Adrenal gland (tissue), 12 donors: ENCODE data around the gene TCF19. TPM values are rescaled to one million over a fixed set of nuclear protein-coding genes. Genes with fewer than 3 reads are reported as not detected.

Source experiments
- DNase-seq, 7 donors: peaks; one replicate each; pipeline ENCODE4 v3.0.0-alpha.2; 2019 to 2020
- H3K27ac ChIP-seq, 5 donors: fragments of 200-600 bp; sonication (generic) in 4 of 5; 1 replicate in 3 of 5; 2 replicates in 2 of 5; pipeline versions ENCODE4 v1.5.1 to v1.8.0; 2016 to 2020; ENCODE audit warnings: mild to moderate bottlenecking in 1 of 5
- H3K27me3 ChIP-seq: fragments of 200-600 bp; 2 replicates; pipeline ENCODE4 v1.8.0; 2021
- H3K36me3 ChIP-seq, 2 donors: fragments of 200-600 bp; replicated peaks in 1 of 2; 1 replicate in 1 of 2; 2 replicates in 1 of 2; pipeline versions ENCODE4 v1.5.1 to v1.8.0; 2018 to 2022
- H3K4me1 ChIP-seq, 2 donors: fragments of 200-600 bp; replicated peaks in 1 of 2; 1 replicate in 1 of 2; 2 replicates in 1 of 2; pipeline versions ENCODE4 v1.5.1 to v1.8.0; 2018 to 2021
- H3K4me3 ChIP-seq, 4 donors: fragments of 200-600 bp; sonication (generic) in 3 of 4; one replicate each; pipeline ENCODE4 v1.5.1; 2016 to 2018
- H3K9me3 ChIP-seq, 3 donors: fragments of 200-600 bp; sonication (generic) in 1 of 3; replicated peaks in 1 of 3; 1 replicate in 2 of 3; 2 replicates in 1 of 3; pipeline versions ENCODE4 v1.5.1 to v1.8.0; 2016 to 2021
- CTCF ChIP-seq, 6 experiments: fragments of 450-650 bp in 4 of 6; fragments of 200-600 bp in 2 of 6; sonication (generic) in 1 of 6; IDR thresholded peaks; 1 replicate in 5 of 6; 2 replicates in 1 of 6; pipeline versions ENCODE4 v1.5.1 to v1.8.0; 2016 to 2021; ENCODE audit warnings: antibody characterized with exemption in 6 of 6, mild to moderate bottlenecking in 2 of 6, moderate library complexity in 1 of 6
- POLR2A ChIP-seq, 2 donors: fragments of 450-650 bp; IDR thresholded peaks; one replicate each; pipeline ENCODE4 v1.6.1; 2017; ENCODE audit warnings: antibody characterized with exemption in 2 of 2, mild to moderate bottlenecking in 2 of 2, moderate library complexity in 1 of 2
- WGBS, 4 donors: extraction: QIAGEN DNeasy Blood & Tissue Kit in 2 of 4; methylation state at CpG; one replicate each; pipeline versions ENCODE4 v1.1.5 to v1.1.7; 2013 to 2017; 5-methylcytosine and 5-hydroxymethylcytosine counted together
- intact Hi-C, 2 donors: fragments of 100-400 bp; cut with DNase I; formaldehyde crosslinking; loops; one replicate each; pipeline versions ENCODE4 v1.14.1 to v1.15.0; 2022 to 2023
- polyA plus RNA-seq, 3 donors: library from polyadenylated mRNA; stranded (reverse); fragments of 200-250 nt in 2 of 3; fragments of 350-450 nt in 1 of 3; fragmentation: Illumina TruSeq in 1 of 3; extraction: RNeasy Lipid Tissue Mini Kit (QIAGEN cat#74804) in 1 of 3; gene quantifications; one replicate each; pipeline ENCODE4 v1.2.3, GENCODE V29; 2013 to 2014
- total RNA-seq, 9 donors: library from RNA; depleted of rRNA in 4 of 9; stranded (reverse); fragments of >200 nt in 4 of 9; fragments of 120-200 nt in 1 of 9; fragmentation: NEBNext Ultra II Directional in 1 of 9; extraction: Animal tissue kit (Norgen Biotek cat#: 25700) in 1 of 9; gene quantifications; one replicate each; pipeline versions ENCODE4 v1.1.0 to v1.2.4, GENCODE V29; 2013 to 2023
- donor health status: healthy with polysubstance abuse.
- donor health status: Bipolar disorder and iron deficiency.
- donor health status: DM: yes; HTN: yes; CAD: no.
- donor health status: DM: no; HTN: no; CAD: no.
- donor health status: DM: no; HTN: no; CAD: no.
- donor health status: DM: yes; HTN: yes; CAD: no.

The TCF19 gene
- total and polyA plus RNA-seq, 12 donors: 1.8 to 8.4 (median 2.1) TPM

GRCh38 chr6:31175971-31176370 is 17.6 kb downstream of the TCF19 start:
- intact Hi-C loops: loop anchor here in 1 of 2 donors (10.0 kb wide), 1 partner anchor 1029 kb away; no protein-coding TSS in a partner anchor
- Histone ChIP-seq H3K4me3 (no peak overlapping the region), H3K4me1 (no peaks in the 10 kb centered on the region), H3K36me3 (no peaks in the 10 kb centered on the region), H3K27ac (no peak overlapping the region), H3K9me3 (no peaks in the 10 kb centered on the region), H3K27me3 (no peaks in the 10 kb centered on the region)
- no peak for TF ChIP-seq POLR2A (IDR thresholded peaks at IDR 0.05)
- TF ChIP-seq CTCF (IDR thresholded peaks at IDR 0.05): no peak
- no peak for DNase-seq
- WGBS, 4 donors: 81 to 88% (median 86%) methylated on average over 3 of the region's 3 CpGs

GRCh38 chr6:31178143-31179041 is 20.0 kb downstream of the TCF19 start:
- no peaks in the 10 kb centered on the region for H3K4me1 ChIP-seq
- no peaks in the 10 kb centered on the region for H3K9me3 ChIP-seq
- TF ChIP-seq POLR2A (IDR thresholded peaks at IDR 0.05) (no peak), CTCF (IDR thresholded peaks at IDR 0.05) (no peak)
- no peaks in the 10 kb centered on the region for H3K27me3 ChIP-seq
- no peak overlapping the region for H3K4me3 ChIP-seq
- no peak for DNase-seq
- intact Hi-C loops: loop anchor here in 1 of 2 donors (10.0 kb wide), 1 partner anchor 1026 kb away; no protein-coding TSS in a partner anchor
- H3K36me3 ChIP-seq: no peaks in the 10 kb centered on the region
- WGBS, 4 donors: 52 to 71% (median 64%) methylated on average over 8 of the region's 8 CpGs
- no peak overlapping the region for H3K27ac ChIP-seq

- intact Hi-C loops: loop anchor here in 1 of 2 donors (10.0 kb wide), 1 partner anchor 1026 kb away; no protein-coding TSS in a partner anchor
- Histone ChIP-seq H3K9me3 (no peaks in the 10 kb centered on the region), H3K27ac (no peak overlapping the region), H3K36me3 (no peaks in the 10 kb centered on the region), H3K4me3 (no peak overlapping the region), H3K27me3 (no peaks in the 10 kb centered on the region), H3K4me1 (no peaks in the 10 kb centered on the region)
- no peak for DNase-seq
- TF ChIP-seq CTCF (IDR thresholded peaks at IDR 0.05): no peak
- TF ChIP-seq POLR2A (IDR thresholded peaks at IDR 0.05): no peak
- WGBS, 4 donors: 64 to 80% (median 76%) methylated on average over 4 of the region's 4 CpGs
These were observed 20.6 kb downstream of the TCF19 start for GRCh38 chr6:31179042-31179386.

- Histone ChIP-seq H3K36me3 (no peaks in the 10 kb centered on the region), H3K4me1 (no peaks in the 10 kb centered on the region), H3K27ac (no peak overlapping the region), H3K27me3 (no peaks in the 10 kb centered on the region), H3K9me3 (no peaks in the 10 kb centered on the region), H3K4me3 (no peak overlapping the region)
- WGBS, 4 donors: 92 to 94% (median 93%) methylated on average over 8 of the region's 8 CpGs
- DNase-seq: no peak
- intact Hi-C loops: loop anchor here in 1 of 2 donors (10.0 kb wide), 1 partner anchor 1025 kb away; no protein-coding TSS in a partner anchor
- TF ChIP-seq CTCF (IDR thresholded peaks at IDR 0.05): no peak
- no peak for TF ChIP-seq POLR2A (IDR thresholded peaks at IDR 0.05)
These were observed 21.5 kb downstream of the TCF19 start for GRCh38 chr6:31179896-31180295.
